H1 (cell line): ENCODE results near the gene MARK4.

Experiments used
- CHD2 ChIP-seq: IDR thresholded peaks from 2 replicates; pipeline ENCODE4 v1.6.1; 2012; ENCODE audit warnings: low read length, improper control_type of control experiment
- EP300 ChIP-seq, 2 experiments: IDR thresholded peaks; 1 replicate in 1 of 2; 2 replicates in 1 of 2; pipeline ENCODE4 v1.6.1; 2011 to 2012; ENCODE audit warnings: low read depth in 2 of 2, low read length in 2 of 2, mild to moderate bottlenecking in 2 of 2, borderline replicate concordance in 1 of 2, inconsistent platforms in 1 of 2, moderate library complexity in 1 of 2
- POLR2A ChIP-seq, 2 experiments: IDR thresholded peaks; 1 replicate in 1 of 2; 2 replicates in 1 of 2; pipeline ENCODE4 v1.6.1; 2011; ENCODE audit warnings: low read depth in 2 of 2, low read length in 2 of 2, mild to moderate bottlenecking in 2 of 2; ENCODE audit errors: control extremely low read depth in 1 of 2
- TF ChIP-seq, protein P1 (sequence below), 3 experiments: IDR thresholded peaks; 1 replicate in 2 of 3; 2 replicates in 1 of 3; pipeline versions ENCODE4 v1.5.1 to v1.6.1; 2011; ENCODE audit warnings: low read length in 3 of 3, mild to moderate bottlenecking in 3 of 3, inconsistent platforms in 2 of 3, low read depth in 1 of 3, moderate library complexity in 1 of 3; ENCODE audit not compliant: insufficient read depth in 1 of 3; ENCODE audit errors: control extremely low read depth in 1 of 3
- TF ChIP-seq, protein P2 (sequence below): IDR thresholded peaks from 2 replicates; pipeline ENCODE4 v1.6.1; 2012; ENCODE audit warnings: inconsistent platforms

DNA sequence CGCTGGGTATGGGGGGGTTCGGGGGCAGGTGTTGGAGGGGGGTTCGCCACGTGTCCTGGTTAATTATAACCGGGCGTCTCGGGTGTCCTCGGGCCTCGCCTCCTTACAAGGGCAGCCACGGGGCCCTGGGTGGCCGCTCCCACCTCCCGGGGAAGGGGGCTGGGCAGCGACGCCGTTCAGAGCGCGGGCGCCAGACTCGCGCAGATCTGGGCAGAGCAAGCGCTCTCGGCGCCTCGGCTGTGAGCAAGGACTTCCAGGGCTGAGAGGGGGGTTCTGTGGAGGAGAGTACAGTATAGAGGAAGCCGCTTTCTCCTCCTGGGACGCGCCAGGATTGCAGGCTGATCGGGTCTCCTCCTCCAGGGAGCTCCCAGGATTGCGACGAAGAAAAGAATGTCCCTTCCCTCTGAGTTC, 72.6 kb downstream of the MARK4 start:
- TF ChIP-seq EP300 (IDR thresholded peaks at IDR 0.05; ENCODE audit: borderline replicate concordance in 1 of 2, low read depth in 2 of 2, low read length in 2 of 2) (no peak), CHD2 (no peak), POLR2A (IDR thresholded peaks at IDR 0.05; ENCODE audit: control extremely low read depth in 1 of 2, low read depth in 2 of 2, low read length in 2 of 2) (peak in 1 of 2 experiments; percentile 58; a peak in 1 of 3 replicates)
- TF ChIP-seq, protein P1, sequence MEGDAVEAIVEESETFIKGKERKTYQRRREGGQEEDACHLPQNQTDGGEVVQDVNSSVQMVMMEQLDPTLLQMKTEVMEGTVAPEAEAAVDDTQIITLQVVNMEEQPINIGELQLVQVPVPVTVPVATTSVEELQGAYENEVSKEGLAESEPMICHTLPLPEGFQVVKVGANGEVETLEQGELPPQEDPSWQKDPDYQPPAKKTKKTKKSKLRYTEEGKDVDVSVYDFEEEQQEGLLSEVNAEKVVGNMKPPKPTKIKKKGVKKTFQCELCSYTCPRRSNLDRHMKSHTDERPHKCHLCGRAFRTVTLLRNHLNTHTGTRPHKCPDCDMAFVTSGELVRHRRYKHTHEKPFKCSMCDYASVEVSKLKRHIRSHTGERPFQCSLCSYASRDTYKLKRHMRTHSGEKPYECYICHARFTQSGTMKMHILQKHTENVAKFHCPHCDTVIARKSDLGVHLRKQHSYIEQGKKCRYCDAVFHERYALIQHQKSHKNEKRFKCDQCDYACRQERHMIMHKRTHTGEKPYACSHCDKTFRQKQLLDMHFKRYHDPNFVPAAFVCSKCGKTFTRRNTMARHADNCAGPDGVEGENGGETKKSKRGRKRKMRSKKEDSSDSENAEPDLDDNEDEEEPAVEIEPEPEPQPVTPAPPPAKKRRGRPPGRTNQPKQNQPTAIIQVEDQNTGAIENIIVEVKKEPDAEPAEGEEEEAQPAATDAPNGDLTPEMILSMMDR (IDR thresholded peaks at IDR 0.05; ENCODE audit: control extremely low read depth in 1 of 3, insufficient read depth in 1 of 3, low read depth in 1 of 3, low read length in 3 of 3): no peak
- TF ChIP-seq, protein P2, sequence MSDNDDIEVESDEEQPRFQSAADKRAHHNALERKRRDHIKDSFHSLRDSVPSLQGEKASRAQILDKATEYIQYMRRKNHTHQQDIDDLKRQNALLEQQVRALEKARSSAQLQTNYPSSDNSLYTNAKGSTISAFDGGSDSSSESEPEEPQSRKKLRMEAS: 0 out of 2 replicates have a peak, but pooled peaks have one; percentile 28
